IPS DF 6.9 (cell line): Measurements from ENCODE around the gene TTLL10.
"Not testable (repeated sequence)": the region's sequence is repeated elsewhere in the genome, so short reads cannot be mapped to it uniquely, and the experiment has no call there.

ENCODE experiments used
- DNase-seq: peaks from one replicate; pipeline ENCODE4 v3.0.0-alpha.2; 2013; ENCODE audit warnings: low read depth, low spot score
- H3K27ac ChIP-seq: one replicate; pipeline ENCODE4 v1.5.1; 2013; ENCODE audit warnings: low read length, control low read depth
- H3K27me3 ChIP-seq: 2 replicates; pipeline ENCODE4 v1.6.1; 2013; ENCODE audit warnings: mild to moderate bottlenecking, low read length; ENCODE audit not compliant: control insufficient read depth, insufficient read depth
- H3K36me3 ChIP-seq: 2 replicates; pipeline ENCODE4 v1.6.1; 2013; ENCODE audit warnings: low read length; ENCODE audit not compliant: control insufficient read depth, insufficient read depth
- H3K4me1 ChIP-seq: 2 replicates; pipeline ENCODE4 v1.6.1; 2013; ENCODE audit warnings: low read length; ENCODE audit not compliant: control insufficient read depth, insufficient read depth
- H3K4me3 ChIP-seq: 2 replicates; pipeline ENCODE4 v1.5.1; 2013; ENCODE audit warnings: mild to moderate bottlenecking, low read length
- H3K9me3 ChIP-seq: 2 replicates; pipeline ENCODE4 v1.6.1; 2013; ENCODE audit warnings: low read length, inconsistent platforms; ENCODE audit not compliant: control insufficient read depth, insufficient read depth
- WGBS: extraction: QIAGEN DNeasy Blood & Tissue Kit; methylation state at CpG from one replicate; pipeline ENCODE4 v1.1.7; 2013; ENCODE audit warnings: mixed read lengths, missing lambda C conversion rate; ENCODE audit not compliant: insufficient read length, insufficient coverage; 5-methylcytosine and 5-hydroxymethylcytosine counted together

The TTLL10 gene

DNA sequence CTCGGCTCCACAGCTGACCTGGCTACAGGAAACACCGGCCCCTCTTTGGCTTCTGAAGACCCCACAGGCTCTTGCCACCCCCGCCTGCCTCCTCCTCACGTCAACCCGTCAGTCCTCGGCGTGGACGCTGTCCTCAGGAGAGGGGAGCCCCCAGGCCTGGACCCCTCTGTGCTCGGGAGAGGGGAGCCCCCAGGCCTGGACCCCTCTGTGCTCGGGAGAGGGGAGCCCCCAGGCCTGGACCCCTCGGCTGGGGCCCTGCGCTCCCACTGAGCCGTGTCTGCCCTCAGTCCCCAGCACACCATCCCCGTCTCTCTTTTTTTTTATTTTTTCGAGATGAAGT, 31.8 kb upstream of the TTLL10 start:
- Histone ChIP-seq H3K4me1 (peaks cover 7% of the 10 kb centered on the region; the same call in 1 of the 2 replicates), H3K27ac (no peak overlapping the region)
- no CpG with 5 or more reads among the region's 15 CpGs for WGBS

DNA sequence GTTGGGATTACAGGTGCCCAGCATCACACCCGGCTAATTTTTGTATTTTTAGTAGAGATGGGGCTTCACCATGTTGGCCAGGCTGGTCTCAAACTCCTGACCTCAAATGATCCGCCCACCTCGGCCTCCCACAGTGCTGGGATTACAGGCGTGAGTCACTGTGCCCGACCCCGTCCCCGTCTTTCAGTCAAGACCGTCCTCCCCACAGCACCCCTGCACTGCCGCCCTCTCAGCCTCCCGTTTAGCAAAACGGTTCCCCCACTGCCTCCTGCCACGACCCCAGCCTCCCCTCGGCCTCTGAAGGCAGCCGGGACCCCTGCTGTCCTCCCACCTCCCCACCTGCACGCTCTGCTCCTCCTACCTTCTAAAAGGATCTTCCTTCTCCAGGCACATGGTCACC, 31.3 kb upstream of the TTLL10 start:
- not testable (repeated sequence) for H3K4me3 ChIP-seq, H3K36me3 ChIP-seq, H3K27me3 ChIP-seq, H3K27ac ChIP-seq, DNase-seq, H3K9me3 ChIP-seq, H3K4me1 ChIP-seq
- WGBS, result no CpG with 5 or more reads among the region's 15 CpGs

More for the DNA sequence above, 31.8 kb upstream of the TTLL10 start:
- H3K9me3 ChIP-seq, result no peaks in the 10 kb centered on the region
- H3K4me3 ChIP-seq, result no peak overlapping the region
- H3K36me3 ChIP-seq, result no peaks in the 10 kb centered on the region; the same call in 1 of the 2 replicates
- no peaks in the 10 kb centered on the region for H3K27me3 ChIP-seq
- DNase-seq, result no peak

DNA sequence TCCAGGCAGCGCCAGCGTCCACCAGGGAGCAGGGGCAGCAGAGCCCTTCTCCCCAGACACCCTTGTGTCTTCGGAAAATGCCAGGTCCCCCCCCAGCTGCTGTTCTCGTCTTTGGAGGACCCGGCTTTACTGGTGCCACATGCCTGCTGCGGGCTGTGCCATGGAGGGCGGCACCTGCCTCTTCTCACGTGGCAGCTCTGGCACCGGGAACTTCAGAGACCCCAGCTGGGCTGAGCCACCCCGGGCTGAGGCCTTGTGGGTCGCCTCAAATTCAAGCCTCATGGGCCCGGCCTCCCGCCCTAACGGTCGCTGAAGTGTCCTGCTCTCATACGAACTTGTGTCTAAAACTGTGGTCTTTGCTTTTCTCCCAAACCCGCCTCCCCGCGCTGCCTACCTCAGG, 30.8 kb upstream of the TTLL10 start:
- no peak overlapping the region for H3K27ac ChIP-seq
- peaks cover 7% of the 10 kb centered on the region; the same call in 1 of the 2 replicates for H3K4me1 ChIP-seq
- no peaks in the 10 kb centered on the region for H3K27me3 ChIP-seq
- no peak overlapping the region for H3K4me3 ChIP-seq
- no peaks in the 10 kb centered on the region for H3K9me3 ChIP-seq
- WGBS, result no CpG with 5 or more reads among the region's 19 CpGs
- no peak for DNase-seq
- no peaks in the 10 kb centered on the region; the same call in 1 of the 2 replicates for H3K36me3 ChIP-seq

DNA sequence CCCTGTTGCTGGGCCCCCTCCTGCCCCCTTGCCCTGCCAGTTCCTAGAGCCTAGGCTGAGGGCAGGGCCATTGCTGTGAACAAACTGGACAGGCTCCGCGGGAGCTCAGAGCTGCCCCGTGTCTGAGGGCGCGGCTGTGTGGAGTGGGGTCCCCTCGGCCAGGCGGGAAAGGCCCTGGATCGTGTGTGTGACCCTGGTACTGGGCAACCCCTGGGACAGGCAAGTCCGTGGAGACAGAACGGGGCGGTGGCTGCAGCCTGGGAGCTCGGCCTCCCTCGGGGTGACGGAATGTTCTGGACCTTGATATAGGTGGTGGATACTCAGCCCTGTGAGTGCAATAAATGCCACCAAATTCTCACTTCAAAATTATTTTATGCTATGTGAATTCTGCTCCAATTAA, 30.0 kb upstream of the TTLL10 start:
- H3K27me3 ChIP-seq, result no peaks in the 10 kb centered on the region
- no peak overlapping the region for H3K27ac ChIP-seq
- H3K4me3 ChIP-seq, result no peak overlapping the region
- no peaks in the 10 kb centered on the region; the same call in 1 of the 2 replicates for H3K36me3 ChIP-seq
- peaks cover 7% of the 10 kb centered on the region; the same call in 1 of the 2 replicates for H3K4me1 ChIP-seq
- WGBS, result no CpG with 5 or more reads among the region's 14 CpGs
- H3K9me3 ChIP-seq, result no peaks in the 10 kb centered on the region
- no peak for DNase-seq

DNA sequence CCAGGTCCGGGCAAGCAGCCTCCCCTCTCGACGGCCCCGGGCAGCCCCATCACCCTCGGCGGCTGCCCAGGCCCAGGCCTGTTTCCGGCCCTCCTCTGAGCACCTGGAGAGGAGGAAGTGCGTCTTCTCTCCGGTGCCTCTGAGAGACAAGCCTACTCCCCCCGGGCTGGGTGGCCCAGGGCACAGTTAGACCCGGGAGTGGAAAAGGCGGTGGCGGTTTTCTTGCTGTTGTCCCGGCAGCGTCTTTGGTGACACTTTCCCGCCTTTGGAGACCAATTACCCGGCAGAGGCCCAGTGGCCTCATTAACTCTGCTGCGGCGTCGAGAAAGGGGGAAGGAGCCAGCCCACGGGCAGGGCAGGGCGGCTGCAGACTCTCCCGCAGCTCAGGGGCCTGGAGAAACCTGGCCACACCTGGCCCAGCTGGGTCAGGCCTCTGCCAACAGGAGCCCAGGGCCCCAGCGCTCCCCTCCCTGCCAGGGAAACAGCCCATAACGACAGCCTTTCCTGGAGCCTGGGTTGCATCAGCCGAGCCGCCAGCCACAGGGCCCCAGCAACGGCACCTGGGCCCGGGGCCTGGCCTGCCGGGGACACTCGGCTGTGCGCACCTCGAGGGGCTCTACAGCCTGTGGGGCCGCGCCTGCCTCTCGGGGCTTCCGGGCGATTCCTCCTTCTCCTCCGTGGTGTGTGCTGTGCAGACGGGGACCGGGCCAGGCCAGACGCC, 29.4 kb upstream of the TTLL10 start:
- H3K27ac ChIP-seq, result no peak overlapping the region
- no peak overlapping the region for H3K4me3 ChIP-seq
- H3K9me3 ChIP-seq, result no peaks in the 10 kb centered on the region
- peaks cover 7% of the 10 kb centered on the region; the same call in 1 of the 2 replicates for H3K4me1 ChIP-seq
- H3K36me3 ChIP-seq, result no peaks in the 10 kb centered on the region; the same call in 1 of the 2 replicates
- no peak for DNase-seq
- no peaks in the 10 kb centered on the region for H3K27me3 ChIP-seq
- no CpG with 5 or more reads among the region's 42 CpGs for WGBS

DNA sequence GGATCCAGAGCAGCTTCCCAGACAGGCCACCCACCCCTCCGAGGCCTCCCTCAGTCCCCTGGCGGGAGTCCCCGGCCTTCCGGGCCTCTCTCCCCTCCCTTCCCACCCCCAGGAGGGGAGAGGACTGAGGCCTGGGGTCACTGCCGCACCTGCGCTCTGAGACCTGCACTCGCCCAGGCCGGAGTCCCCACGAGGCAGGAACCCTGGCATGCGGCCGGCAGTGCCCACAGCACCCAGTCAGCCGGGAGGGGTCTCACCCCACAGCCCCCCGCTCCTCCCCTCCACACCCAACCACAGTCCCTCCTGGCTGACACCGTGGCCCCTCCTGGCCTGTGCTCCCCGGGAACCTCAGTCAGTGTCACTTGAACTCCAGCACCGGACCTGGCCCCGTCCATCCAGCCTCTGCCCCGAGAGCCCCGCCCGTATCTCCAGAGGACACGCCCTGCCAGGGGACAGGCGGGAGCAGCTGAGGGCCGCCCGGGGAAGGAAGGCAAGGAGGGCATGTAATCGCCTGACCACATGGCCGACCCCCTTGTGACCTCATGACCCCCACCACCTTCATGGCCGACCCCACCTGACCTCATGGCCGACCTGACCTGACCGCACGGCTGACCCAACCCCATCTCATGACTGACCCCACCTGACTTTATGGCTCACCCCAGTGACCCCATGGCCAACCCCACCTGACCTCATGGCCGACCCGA, 28.7 kb upstream of the TTLL10 start:
- Histone ChIP-seq H3K9me3 (no peaks in the 10 kb centered on the region), H3K4me1 (peaks cover 7% of the 10 kb centered on the region; the same call in 1 of the 2 replicates), H3K36me3 (no peaks in the 10 kb centered on the region; the same call in 1 of the 2 replicates), H3K4me3 (no peak overlapping the region), H3K27ac (no peak overlapping the region), H3K27me3 (no peaks in the 10 kb centered on the region)
- no CpG with 5 or more reads among the region's 32 CpGs for WGBS
- no peak for DNase-seq

DNA sequence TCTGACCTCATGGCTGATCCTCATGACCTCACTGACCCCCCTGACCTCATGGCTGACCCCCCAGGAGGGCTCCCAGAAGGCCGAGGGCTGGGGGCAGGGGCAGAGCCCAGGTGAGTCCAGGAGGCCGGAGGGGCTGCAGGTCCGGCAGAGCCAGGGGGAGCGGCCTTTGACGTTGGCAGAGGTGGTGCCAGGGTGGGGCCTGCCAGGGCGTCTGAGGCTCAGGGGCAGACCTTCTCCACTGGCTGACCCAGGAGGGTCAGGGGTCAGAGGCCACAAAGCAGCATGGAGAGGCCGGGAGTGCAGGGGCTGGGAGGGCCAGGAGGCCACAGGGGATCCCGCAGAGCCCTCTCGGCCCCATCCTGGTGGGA, 28.1 kb upstream of the TTLL10 start:
- no peak overlapping the region for H3K4me3 ChIP-seq
- H3K27ac ChIP-seq, result no peak overlapping the region
- no peaks in the 10 kb centered on the region for H3K9me3 ChIP-seq
- no CpG with 5 or more reads among the region's 9 CpGs for WGBS
- no peaks in the 10 kb centered on the region; the same call in 1 of the 2 replicates for H3K36me3 ChIP-seq
- H3K27me3 ChIP-seq, result no peaks in the 10 kb centered on the region
- H3K4me1 ChIP-seq, result peaks cover 7% of the 10 kb centered on the region; the same call in 1 of the 2 replicates
- no peak for DNase-seq

DNA sequence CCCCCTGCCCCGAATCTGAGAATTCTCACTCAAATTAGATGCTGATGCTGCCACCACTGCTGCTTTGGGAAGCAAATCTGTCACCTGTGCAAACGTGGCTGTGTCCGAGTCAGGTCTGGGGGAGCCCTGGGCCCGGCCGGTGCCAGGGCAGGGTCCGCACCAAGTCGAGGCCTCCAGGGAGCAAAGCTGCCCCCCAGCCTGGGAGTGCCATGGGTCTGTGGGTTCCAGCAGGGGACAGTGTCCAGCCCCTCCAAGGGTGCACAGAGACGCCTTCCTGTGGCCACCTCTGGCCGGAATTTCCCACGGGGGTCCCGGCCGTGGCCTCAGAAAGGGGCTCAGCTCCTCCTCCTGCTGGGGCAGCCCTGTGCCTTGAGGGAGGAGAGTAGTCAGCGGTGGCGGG, 27.7 kb upstream of the TTLL10 start:
- Histone ChIP-seq H3K36me3 (no peaks in the 10 kb centered on the region; the same call in 1 of the 2 replicates), H3K27ac (no peak overlapping the region), H3K4me3 (no peak overlapping the region), H3K4me1 (peaks cover 5% of the 10 kb centered on the region; the same call in 1 of the 2 replicates), H3K9me3 (no peaks in the 10 kb centered on the region), H3K27me3 (no peaks in the 10 kb centered on the region)
- no CpG with 5 or more reads among the region's 14 CpGs for WGBS
- no peak for DNase-seq

DNA sequence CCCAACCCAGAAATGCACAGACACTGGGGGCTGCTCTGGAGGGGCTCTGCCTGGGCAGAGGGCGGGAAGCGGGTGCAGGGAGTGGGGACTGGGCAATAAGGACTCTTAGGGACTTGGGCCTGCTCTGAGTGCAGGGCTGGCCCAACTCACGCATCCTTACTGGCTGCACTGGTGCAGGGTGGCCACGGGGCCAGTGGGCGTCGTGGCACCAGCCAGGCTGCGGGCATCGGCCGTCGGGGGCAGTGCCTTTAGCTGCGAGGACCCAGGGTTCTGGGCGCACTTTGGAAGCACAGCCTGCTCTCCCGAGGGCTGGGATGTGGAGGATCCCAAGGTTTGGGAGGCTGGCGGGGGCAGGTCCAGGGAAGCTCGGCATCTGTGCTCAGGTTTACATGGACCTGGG, 27.1 kb upstream of the TTLL10 start:
- H3K4me3 ChIP-seq, result no peak overlapping the region
- no peaks in the 10 kb centered on the region for H3K27me3 ChIP-seq
- no peaks in the 10 kb centered on the region for H3K9me3 ChIP-seq
- DNase-seq, result no peak
- peaks cover 4% of the 10 kb centered on the region; the same call in 1 of the 2 replicates for H3K4me1 ChIP-seq
- no peak overlapping the region for H3K27ac ChIP-seq
- no CpG with 5 or more reads among the region's 15 CpGs for WGBS
- no peaks in the 10 kb centered on the region; the same call in 1 of the 2 replicates for H3K36me3 ChIP-seq

DNA sequence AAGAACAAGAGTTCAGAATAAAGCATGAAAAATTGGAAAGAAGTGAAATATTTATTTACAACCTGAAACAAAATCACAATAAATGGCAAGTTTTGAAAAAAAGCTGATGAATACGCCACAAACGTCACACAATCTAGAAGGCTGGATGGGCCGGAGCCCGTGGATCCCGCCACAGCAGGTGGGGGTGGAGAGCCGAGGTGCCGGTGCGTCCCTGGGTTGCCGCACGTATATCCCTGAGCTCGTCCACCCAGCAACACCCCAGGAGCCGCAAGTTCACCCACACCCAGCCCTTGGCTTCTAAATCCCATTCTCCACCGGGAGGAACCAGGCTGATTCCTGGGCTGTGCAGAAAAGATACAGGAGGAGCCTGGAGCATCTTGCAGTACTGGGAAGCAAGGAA, 25.6 kb upstream of the TTLL10 start:
- H3K4me3 ChIP-seq, result no peak overlapping the region
- H3K27ac ChIP-seq, result no peak overlapping the region
- no peaks in the 10 kb centered on the region; the same call in 1 of the 2 replicates for H3K4me1 ChIP-seq
- WGBS, result no CpG with 5 or more reads among the region's 13 CpGs
- H3K9me3 ChIP-seq, result no peaks in the 10 kb centered on the region
- no peaks in the 10 kb centered on the region for H3K27me3 ChIP-seq
- no peak for DNase-seq
- H3K36me3 ChIP-seq, result no peaks in the 10 kb centered on the region; the same call in 1 of the 2 replicates
